SK-N-MC (cell line): ENCODE measurements around the gene CFAP68.

Source experiments
- DNase-seq: peaks from one replicate; pipeline ENCODE4 v3.0.0-alpha.2; 2011; ENCODE audit warnings: low read depth, low spot score
- H3K27ac ChIP-seq: fragments of 200-600 bp; sonication (generic); 2 replicates; pipeline ENCODE4 v1.5.1; 2016; ENCODE audit warnings: mixed run types
- H3K36me3 ChIP-seq: fragments of 200-600 bp; sonication (generic); 2 replicates; pipeline ENCODE4 v1.6.1; 2017; ENCODE audit warnings: antibody characterized with exemption, low read length, mixed read lengths; ENCODE audit not compliant: insufficient read depth
- H3K4me3 ChIP-seq: fragments of 200-600 bp; sonication (generic); 2 replicates; pipeline ENCODE4 v1.5.1; 2016
- H3K9ac ChIP-seq: fragments of 200-600 bp; sonication (generic); 2 replicates; pipeline ENCODE4 v1.8.0; 2017; ENCODE audit warnings: mixed run types, mixed read lengths; ENCODE audit not compliant: insufficient read length
- H3K9me3 ChIP-seq: fragments of 200-600 bp; sonication (generic); 2 replicates; pipeline ENCODE4 v1.6.1; 2017; ENCODE audit warnings: low read depth, mild to moderate bottlenecking, antibody characterized with exemption, low read length, moderate library complexity, mixed read lengths
- EZH2 ChIP-seq: fragments of 200-600 bp; sonication (generic); IDR thresholded peaks from one replicate; pipeline ENCODE4 v1.6.1; 2017; ENCODE audit warnings: antibody characterized with exemption
- FOXP2 ChIP-seq: optimal IDR thresholded peaks from 2 replicates; pipeline ENCODE3; 2011; ENCODE audit warnings: mild to moderate bottlenecking, moderate library complexity; ENCODE audit not compliant: insufficient read depth; ENCODE audit errors: extremely low read length, control extremely low read depth
- POLR2AphosphoS5 ChIP-seq: IDR thresholded peaks from 2 replicates; pipeline ENCODE4 v1.6.1; 2012; ENCODE audit warnings: mild to moderate bottlenecking, low read depth, low read length, borderline replicate concordance

The CFAP68 gene

GRCh38 chr11:111917312-111917711, 38.0 kb downstream of the CFAP68 start:
- H3K27ac ChIP-seq, result no peak overlapping the region
- H3K4me3 ChIP-seq, result no peak overlapping the region

GRCh38 chr11:111917788-111918187, 38.4 kb downstream of the CFAP68 start:
- H3K9ac ChIP-seq, result peak overlapping the region; percentile 19
- no peak overlapping the region for H3K27ac ChIP-seq
- DNase-seq, result no peak
- TF ChIP-seq POLR2AphosphoS5 (no peak), FOXP2 (no peak), EZH2 (no peak)
- no peaks in the 10 kb centered on the region for H3K9me3 ChIP-seq
- no peak overlapping the region for H3K4me3 ChIP-seq
- H3K36me3 ChIP-seq, result no peaks in the 10 kb centered on the region

More at GRCh38 chr11:111917312-111917711, 38.0 kb downstream of the CFAP68 start:
- H3K9ac ChIP-seq, result no peak overlapping the region
- H3K36me3 ChIP-seq, result no peaks in the 10 kb centered on the region
- no peak for DNase-seq
- TF ChIP-seq POLR2AphosphoS5 (no peak), FOXP2 (no peak), EZH2 (no peak)
- H3K9me3 ChIP-seq, result no peaks in the 10 kb centered on the region

DNA sequence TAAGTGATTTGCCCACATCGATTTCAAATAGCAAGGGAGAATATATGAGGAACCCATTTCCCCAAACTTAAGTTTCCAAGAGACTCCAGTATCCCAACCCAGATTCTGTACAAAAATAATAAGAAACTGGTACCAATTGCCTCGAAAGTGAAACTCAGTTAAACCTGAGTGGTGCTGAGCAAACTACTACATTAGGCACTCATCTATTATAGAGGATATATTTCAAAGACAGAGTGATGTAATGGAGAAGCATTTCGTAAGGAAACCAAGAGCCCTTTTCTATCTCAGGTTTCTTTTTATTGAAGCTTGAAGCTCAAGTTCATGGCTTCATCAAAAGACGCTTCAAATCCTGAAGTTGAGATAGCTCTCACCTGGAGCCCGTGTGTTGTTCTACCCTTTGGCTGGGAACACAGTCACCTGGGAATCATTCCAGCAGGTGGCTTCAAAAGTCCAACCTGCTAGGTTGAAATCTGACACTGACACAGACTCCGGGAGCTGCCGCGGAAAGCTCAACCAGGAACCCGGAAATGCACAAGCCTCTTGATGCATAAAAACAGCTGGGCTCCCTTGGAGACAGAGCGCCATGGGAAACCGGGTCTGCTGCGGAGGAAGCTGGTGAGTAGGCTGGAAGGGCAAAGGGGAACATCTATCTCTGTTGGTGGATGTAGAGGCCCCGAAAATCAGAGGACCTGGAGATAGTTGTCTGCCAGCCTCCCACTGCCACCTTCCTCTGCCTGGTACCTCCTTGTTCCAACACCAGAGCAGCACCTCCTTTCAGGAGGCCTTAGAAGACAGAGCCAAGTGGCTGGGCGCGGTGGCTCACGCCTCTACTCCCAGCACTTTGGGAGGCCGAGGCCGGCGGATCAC, 39.3 kb downstream of the CFAP68 start, which contains the start of gene C11orf52:
Gene C11orf52, plus strand, starts transcription at position 524 of the 867 bp plus-strand sequence. Its CDS starts 60 bp downstream, at position 584.
- TF ChIP-seq EZH2 (no peak), POLR2AphosphoS5 (no peak), FOXP2 (no peak)
- Histone ChIP-seq H3K36me3 (no peaks in the 10 kb centered on the region), H3K27ac (0 out of 2 replicates have a peak within 1 kb of the TSS, but pooled peaks have one; percentile 7), H3K9ac (peak within 1 kb of the TSS; percentile 19), H3K9me3 (no peaks in the 10 kb centered on the region), H3K4me3 (no peak within 1 kb of the TSS)
- DNase-seq, result no peak

DNA sequence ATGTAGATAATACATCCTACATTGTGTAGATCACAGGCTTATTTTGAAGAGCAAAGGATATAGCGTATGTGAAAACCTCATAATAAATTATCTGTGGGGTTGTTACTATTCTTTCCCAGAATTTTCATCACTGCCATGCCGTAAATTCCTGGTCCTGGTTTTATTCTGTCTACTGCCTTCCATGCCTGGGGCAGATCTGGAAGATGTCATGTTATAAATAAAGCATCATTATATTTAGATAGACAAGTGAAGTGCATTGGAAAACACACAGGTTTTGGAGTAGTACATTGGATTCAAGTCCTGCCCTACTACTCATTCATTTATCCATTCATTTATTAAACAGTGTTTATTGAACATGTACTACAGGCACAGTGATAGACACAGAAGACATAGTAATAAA, 41.6 kb downstream of the CFAP68 start:
- TF ChIP-seq POLR2AphosphoS5 (no peak), EZH2 (no peak), FOXP2 (no peak)
- Histone ChIP-seq H3K36me3 (no peaks in the 10 kb centered on the region), H3K9me3 (no peaks in the 10 kb centered on the region), H3K27ac (peak overlapping the region; percentile 71; the same call in 1 of the 2 replicates), H3K4me3 (no peak overlapping the region), H3K9ac (no peak overlapping the region)
- DNase-seq, result no peak

GRCh38 chr11:111921541-111922230, 42.3 kb downstream of the CFAP68 start:
- no peak for DNase-seq
- peak overlapping the region; percentile 96 for H3K27ac ChIP-seq
- H3K36me3 ChIP-seq, result no peaks in the 10 kb centered on the region
- H3K4me3 ChIP-seq, result no peak overlapping the region
- H3K9me3 ChIP-seq, result no peaks in the 10 kb centered on the region
- no peak for TF ChIP-seq EZH2
- TF ChIP-seq FOXP2, result no peak
- TF ChIP-seq POLR2AphosphoS5, result no peak
- H3K9ac ChIP-seq, result peak overlapping the region; percentile 70

DNA sequence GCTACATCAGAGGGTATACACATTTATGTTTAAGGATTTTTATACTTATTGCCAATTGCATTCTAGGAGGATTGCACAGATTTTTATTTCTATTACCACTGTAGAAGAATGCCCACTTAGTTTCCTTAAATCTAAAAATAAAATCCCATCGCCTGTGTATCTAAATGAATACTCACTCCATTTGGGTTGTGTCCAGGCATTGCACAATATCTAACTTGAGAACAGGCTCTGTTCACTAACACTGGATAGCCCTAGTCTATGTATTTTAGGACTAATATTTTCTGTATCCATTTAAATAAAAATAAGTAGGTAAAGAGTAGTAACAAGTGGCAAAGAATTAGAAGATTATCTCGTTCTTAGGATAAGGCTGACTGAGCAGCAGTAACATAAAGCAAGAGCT, 43.5 kb downstream of the CFAP68 start:
- peak overlapping the region; percentile 55 for H3K4me3 ChIP-seq
- TF ChIP-seq FOXP2 (no peak), EZH2 (no peak), POLR2AphosphoS5 (no peak)
- no peak for DNase-seq
- no peaks in the 10 kb centered on the region for H3K9me3 ChIP-seq
- peak overlapping the region; percentile 70 for H3K9ac ChIP-seq
- H3K27ac ChIP-seq, result peak overlapping the region; percentile 96
- no peaks in the 10 kb centered on the region for H3K36me3 ChIP-seq

DNA sequence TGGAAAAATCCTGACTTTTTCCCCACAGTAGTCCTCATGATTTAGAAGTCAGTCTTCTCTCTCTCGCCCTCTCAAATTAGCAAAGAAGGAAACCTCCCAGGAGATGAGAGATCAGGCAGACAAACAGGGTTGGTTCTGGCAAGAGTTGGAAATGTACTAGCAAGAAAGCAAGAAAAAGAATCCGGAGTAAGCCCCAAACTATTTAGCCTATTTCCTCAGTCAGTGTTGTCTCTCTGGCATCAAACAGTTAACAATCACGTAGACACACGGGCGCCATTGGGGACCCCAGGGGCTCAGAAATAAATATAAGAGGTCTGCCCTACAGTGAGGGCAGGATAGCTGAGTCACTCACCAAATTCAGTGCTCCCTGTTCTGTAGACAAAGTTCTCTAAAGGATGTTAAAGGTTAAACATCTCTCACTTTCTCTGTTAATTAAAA, 44.0 kb downstream of the CFAP68 start:
- Histone ChIP-seq H3K9me3 (no peaks in the 10 kb centered on the region), H3K9ac (peak overlapping the region; percentile 70), H3K36me3 (no peaks in the 10 kb centered on the region), H3K4me3 (peak overlapping the region; percentile 55), H3K27ac (peak overlapping the region; percentile 96)
- DNase-seq, result no peak
- TF ChIP-seq POLR2AphosphoS5 (peak; percentile 23; the same call in 1 of the 2 replicates), FOXP2 (no peak)

DNA sequence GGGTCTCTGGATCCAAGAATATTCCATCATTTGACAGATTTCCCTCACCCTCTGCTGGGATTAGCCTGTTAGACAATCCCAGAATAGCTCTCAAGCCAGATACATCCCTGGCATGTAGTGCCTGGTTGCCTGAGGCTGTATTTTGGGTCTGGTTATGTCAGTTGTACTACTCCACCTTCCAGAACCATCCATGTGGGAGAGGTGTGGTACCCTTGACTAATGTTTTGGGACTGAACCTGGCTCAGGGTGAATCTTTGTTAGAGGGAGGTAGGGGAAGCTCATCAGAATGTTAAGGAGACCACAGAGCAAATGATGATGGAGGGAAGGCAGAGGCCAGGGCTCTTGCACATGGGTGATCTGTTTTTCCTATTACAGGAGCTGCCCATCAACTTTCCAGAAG, 44.6 kb downstream of the CFAP68 start:
- no peak overlapping the region; the same call in 1 of the 2 replicates for H3K4me3 ChIP-seq
- no peaks in the 10 kb centered on the region for H3K9me3 ChIP-seq
- no peak overlapping the region for H3K9ac ChIP-seq
- TF ChIP-seq FOXP2, result no peak
- TF ChIP-seq POLR2AphosphoS5, result no peak
- TF ChIP-seq EZH2, result no peak
- no peaks in the 10 kb centered on the region for H3K36me3 ChIP-seq
- H3K27ac ChIP-seq, result peak overlapping the region; percentile 96
- no peak for DNase-seq
